LoVo (cell line): Measurements from ENCODE around the gene POLR2L.

ENCODE experiments used
- DNase-seq: peaks from one replicate; pipeline ENCODE4 v3.0.0-alpha.2; 2016; ENCODE audit warnings: low spot score

POLR2L gene

GRCh38 chr11:868802-869201 is 26.5 kb upstream of the POLR2L start:
- DNase-seq: no peak

GRCh38 chr11:868394-868793 is 26.1 kb upstream of the POLR2L start:
- DNase-seq: no peak

GRCh38 chr11:867856-868358 is 25.6 kb upstream of the POLR2L start:
- DNase-seq: no peak

GRCh38 chr11:866481-866880 is 24.2 kb upstream of the POLR2L start:
- DNase-seq: no peak

GRCh38 chr11:865462-866430 is 23.4 kb upstream of the POLR2L start:
- DNase-seq: no peak

- DNase-seq: no peak
Observed at GRCh38 chr11:864898-865297, 22.6 kb upstream of the POLR2L start.

GRCh38 chr11:863910-864827 is 21.8 kb upstream of the POLR2L start:
- DNase-seq: no peak

GRCh38 chr11:863023-863909 is 20.9 kb upstream of the POLR2L start:
- no peak for DNase-seq

- no peak for DNase-seq
Observed at GRCh38 chr11:862696-863022, 20.3 kb upstream of the POLR2L start.

GRCh38 chr11:862081-862661 is 19.8 kb upstream of the POLR2L start:
- DNase-seq: no peak

- DNase-seq: no peak
Observed at GRCh38 chr11:861105-861479, 18.8 kb upstream of the POLR2L start.

GRCh38 chr11:860234-861104 is 18.1 kb upstream of the POLR2L start:
- DNase-seq: no peak

GRCh38 chr11:859394-860131 is 17.2 kb upstream of the POLR2L start:
- no peak for DNase-seq

- no peak for DNase-seq
Observed at GRCh38 chr11:858762-859339, 16.5 kb upstream of the POLR2L start.

GRCh38 chr11:858053-858761 is 15.9 kb upstream of the POLR2L start:
- no peak for DNase-seq

GRCh38 chr11:856397-856796 is 14.1 kb upstream of the POLR2L start:
- DNase-seq: no peak

- DNase-seq: no peak
Observed at GRCh38 chr11:855796-856195, 13.5 kb upstream of the POLR2L start.

- DNase-seq: no peak
Observed at GRCh38 chr11:855330-855674, 13.0 kb upstream of the POLR2L start.
